H1 (cell line): ENCODE data around the gene APOO. TPM values are rescaled to one million over a fixed set of nuclear protein-coding genes. Genes with fewer than 3 reads are reported as not detected.

Source experiments
- CTCF ChIA-PET: fragments of 300-600 bp; sonication (Branson Sonifier 250); formaldehyde crosslinking; loops from one replicate; lab custom pipeline; 2021; ENCODE audit not compliant: partially characterized antibody; lab: Charles Lee
- POLR2A ChIA-PET: fragments of 300-600 bp; sonication (Branson Sonifier 250); formaldehyde crosslinking; loops from one replicate; lab custom pipeline; 2021; ENCODE audit warnings: inconsistent platforms; ENCODE audit not compliant: partially characterized antibody; lab: Charles Lee
- DNase-seq, 2 experiments: peaks; one replicate each; pipeline versions ENCODE4 v3.0.0 to v3.0.0-alpha.2; 2010 to 2022; ENCODE audit warnings: low spot score in 2 of 2, low read depth in 1 of 2, mixed read lengths in 1 of 2
- FAIRE-seq: peaks from 2 replicates; lab custom pipeline; 2011; peaks lifted over from hg19 to GRCh38; lab: Jason Lieb, UNC
- H2AFZ ChIP-seq: 2 replicates; pipeline ENCODE4 v1.8.1; 2012; ENCODE audit warnings: low read length, inconsistent platforms
- H2AK5ac ChIP-seq: 2 replicates; pipeline ENCODE4 v1.6.1; 2013; ENCODE audit warnings: low read depth, low read length
- H2BK120ac ChIP-seq: replicated peaks from 2 replicates; pipeline ENCODE3; 2013; ENCODE audit warnings: low read depth, low read length, inconsistent platforms
- H2BK12ac ChIP-seq: 2 replicates; pipeline ENCODE4 v1.6.1; 2013; ENCODE audit warnings: low read depth, low read length
- H2BK15ac ChIP-seq: 2 replicates; pipeline ENCODE4 v1.6.1; 2013; ENCODE audit warnings: low read length
- H2BK20ac ChIP-seq: 2 replicates; pipeline ENCODE4 v1.6.1; 2013; ENCODE audit warnings: low read length
- H2BK5ac ChIP-seq: 2 replicates; pipeline ENCODE4 v1.6.1; 2013; ENCODE audit warnings: low read depth, low read length
- H3K14ac ChIP-seq: 2 replicates; pipeline ENCODE4 v1.6.1; 2013; ENCODE audit warnings: inconsistent platforms; ENCODE audit not compliant: insufficient read length
- H3K18ac ChIP-seq: 2 replicates; pipeline ENCODE4 v1.6.1; 2013; ENCODE audit warnings: low read length; ENCODE audit errors: extremely low read depth
- H3K23ac ChIP-seq: 2 replicates; pipeline ENCODE4 v1.6.1; 2013; ENCODE audit warnings: inconsistent platforms; ENCODE audit not compliant: insufficient read length
- H3K23me2 ChIP-seq: 2 replicates; pipeline ENCODE4 v1.6.1; 2013; ENCODE audit warnings: low read depth, low read length
- H3K27ac ChIP-seq: 2 replicates; pipeline ENCODE4 v1.6.1; 2011; ENCODE audit warnings: low read depth, low read length, inconsistent platforms
- H3K27me3 ChIP-seq, 4 experiments: replicated peaks in 1 of 4; 1 replicate in 1 of 4; 2 replicates in 3 of 4; pipeline versions ENCODE4 v1.6.1 to v1.8.1; 2011 to 2013; ENCODE audit warnings: low read length in 3 of 4, mild to moderate bottlenecking in 3 of 4, inconsistent platforms in 2 of 4, mixed read lengths in 2 of 4, moderate library complexity in 1 of 4; ENCODE audit not compliant: control insufficient read depth in 3 of 4, insufficient read depth in 3 of 4; ENCODE audit errors: extremely low read depth in 1 of 4
- H3K36me3 ChIP-seq, 4 experiments: 2 replicates each; pipeline versions ENCODE4 v1.6.1 to v1.8.1; 2011 to 2013; ENCODE audit warnings: mild to moderate bottlenecking in 4 of 4, low read length in 3 of 4, moderate library complexity in 2 of 4, control low read depth in 1 of 4, inconsistent platforms in 1 of 4; ENCODE audit not compliant: insufficient read depth in 4 of 4, control insufficient read depth in 2 of 4
- H3K4ac ChIP-seq: replicated peaks from 2 replicates; pipeline ENCODE3; 2013; ENCODE audit warnings: low read length, low read depth, mixed read lengths, inconsistent platforms; ENCODE audit not compliant: insufficient read length
- H3K4me1 ChIP-seq, 4 experiments: replicated peaks in 1 of 4; 1 replicate in 1 of 4; 2 replicates in 3 of 4; pipeline versions ENCODE4 v1.6.1 to v1.8.1; 2011 to 2013; ENCODE audit warnings: low read length in 3 of 4, inconsistent platforms in 2 of 4, mixed read lengths in 1 of 4; ENCODE audit not compliant: insufficient read depth in 4 of 4, control insufficient read depth in 3 of 4
- H3K4me2 ChIP-seq, 2 experiments: 2 replicates each; pipeline versions ENCODE4 v1.6.1 to v1.8.1; 2011 to 2013; ENCODE audit warnings: low read depth in 2 of 2, low read length in 2 of 2, control low read depth in 1 of 2, inconsistent platforms in 1 of 2, mild to moderate bottlenecking in 1 of 2; ENCODE audit not compliant: insufficient read depth in 1 of 2
- H3K4me3 ChIP-seq, 4 experiments: fragments of 200-600, 300-600 bp in 1 of 4; sonication (generic), shearing (Covaris generic), sonication (Bioruptor Twin) in 1 of 4; 2 replicates each; pipeline versions ENCODE4 v1.5.1 to v1.8.1; 2011 to 2016; ENCODE audit warnings: low read length in 4 of 4, low read depth in 3 of 4, control low read depth in 2 of 4, inconsistent platforms in 2 of 4, mild to moderate bottlenecking in 2 of 4, mixed read lengths in 1 of 4, moderate library complexity in 1 of 4; ENCODE audit not compliant: insufficient read depth in 2 of 4; ENCODE audit errors: extremely low read depth in 1 of 4
- H3K56ac ChIP-seq: replicated peaks from 2 replicates; pipeline ENCODE3; 2013; ENCODE audit warnings: low read depth, mild to moderate bottlenecking, mixed read lengths, low read length, inconsistent platforms; ENCODE audit not compliant: insufficient read length
- H3K79me1 ChIP-seq: 2 replicates; pipeline ENCODE4 v1.6.1; 2013; ENCODE audit warnings: low read depth, low read length, control low read depth
- H3K79me2 ChIP-seq, 2 experiments: 2 replicates each; pipeline versions ENCODE4 v1.6.1 to v1.8.1; 2012 to 2013; ENCODE audit warnings: low read length in 2 of 2, mild to moderate bottlenecking in 2 of 2, inconsistent platforms in 1 of 2; ENCODE audit not compliant: insufficient read depth in 2 of 2, control insufficient read depth in 1 of 2
- H3K9ac ChIP-seq, 4 experiments: replicated peaks in 1 of 4; 1 replicate in 1 of 4; 2 replicates in 3 of 4; pipeline versions ENCODE4 v1.6.1 to v1.8.1; 2011 to 2013; ENCODE audit warnings: low read depth in 3 of 4, low read length in 3 of 4, control low read depth in 2 of 4, mild to moderate bottlenecking in 2 of 4, moderate library complexity in 2 of 4, inconsistent platforms in 1 of 4; ENCODE audit errors: extremely low read depth in 1 of 4
- H3K9me3 ChIP-seq, 2 experiments: 2 replicates each; pipeline versions ENCODE4 v1.6.1 to v1.8.1; 2012 to 2013; ENCODE audit warnings: mild to moderate bottlenecking in 2 of 2, moderate library complexity in 2 of 2, control low read depth in 1 of 2, inconsistent platforms in 1 of 2, low read depth in 1 of 2, low read length in 1 of 2, mixed read lengths in 1 of 2; ENCODE audit not compliant: insufficient read depth in 2 of 2
- H4K20me1 ChIP-seq, 2 experiments: replicated peaks in 1 of 2; 2 replicates each; pipeline versions ENCODE3 to v1.8.1; 2011 to 2013; ENCODE audit warnings: inconsistent platforms in 2 of 2, low read length in 2 of 2, mild to moderate bottlenecking in 1 of 2; ENCODE audit not compliant: insufficient read depth in 2 of 2, control insufficient read depth in 1 of 2
- H4K5ac ChIP-seq: 2 replicates; pipeline ENCODE4 v1.6.1; 2013; ENCODE audit warnings: low read length, low read depth, mixed read lengths, inconsistent platforms; ENCODE audit not compliant: insufficient read length
- H4K8ac ChIP-seq: 2 replicates; pipeline ENCODE4 v1.8.0; 2013; ENCODE audit warnings: mild to moderate bottlenecking, moderate library complexity, low read length, inconsistent platforms; ENCODE audit not compliant: insufficient read depth; ENCODE audit errors: extremely low read depth
- H4K91ac ChIP-seq: replicated peaks from 2 replicates; pipeline ENCODE3; 2013; ENCODE audit warnings: low read length, mixed read lengths, inconsistent platforms; ENCODE audit not compliant: insufficient read length
- ATF3 ChIP-seq: IDR thresholded peaks from 2 replicates; pipeline ENCODE4 v1.6.1; 2011; ENCODE audit warnings: low read depth, mild to moderate bottlenecking, low read length; ENCODE audit not compliant: insufficient read depth
- BCL11A ChIP-seq, 2 experiments: IDR thresholded peaks; one replicate each; pipeline ENCODE4 v1.6.1; 2011; ENCODE audit warnings: low read depth in 2 of 2, low read length in 2 of 2, mild to moderate bottlenecking in 2 of 2
- CBX8 ChIP-seq: fragments of 300-800, 300-1000 bp; sonication (generic); IDR thresholded peaks from 2 replicates; pipeline ENCODE4 v1.7.1; 2016; ENCODE audit warnings: low read depth, low read length, borderline replicate concordance
- KDM1A ChIP-seq: fragments of 200-600, 300-600 bp; sonication (generic); IDR thresholded peaks from 2 replicates; pipeline ENCODE4 v1.7.1; 2016; ENCODE audit warnings: mild to moderate bottlenecking, low read length, borderline replicate concordance
- KDM5A ChIP-seq: fragments of 200-600 bp; IDR thresholded peaks from 2 replicates; pipeline ENCODE4 v1.7.1; 2012; ENCODE audit warnings: mild to moderate bottlenecking, low read length, inconsistent platforms, mixed read lengths
- MAX ChIP-seq: IDR thresholded peaks from 2 replicates; pipeline ENCODE4 v1.6.1; 2012; ENCODE audit warnings: inconsistent platforms
- POLR2A ChIP-seq, 2 experiments: IDR thresholded peaks; 1 replicate in 1 of 2; 2 replicates in 1 of 2; pipeline ENCODE4 v1.6.1; 2011; ENCODE audit warnings: low read depth in 2 of 2, low read length in 2 of 2, mild to moderate bottlenecking in 2 of 2; ENCODE audit errors: control extremely low read depth in 1 of 2
- RBBP5 ChIP-seq: IDR thresholded peaks from 2 replicates; pipeline ENCODE4 v1.7.1; 2012; ENCODE audit warnings: low read depth, mild to moderate bottlenecking, inconsistent platforms, low read length, moderate library complexity, borderline replicate concordance
- SAP30 ChIP-seq: fragments of 300-600 bp; sonication (generic); IDR thresholded peaks from 2 replicates; pipeline ENCODE4 v1.7.1; 2012; ENCODE audit warnings: low read length, moderate library complexity, mild to moderate bottlenecking, inconsistent platforms; ENCODE audit not compliant: insufficient read depth, insufficient replicate concordance
- SP4 ChIP-seq: IDR thresholded peaks from 2 replicates; pipeline ENCODE4 v1.6.1; 2012; ENCODE audit warnings: low read length, inconsistent platforms
- ZNF274 ChIP-seq: IDR thresholded peaks from 2 replicates; pipeline ENCODE4 v1.7.0; 2012; ENCODE audit warnings: low read length, borderline replicate concordance; ENCODE audit errors: extremely low read depth
- WGBS, 2 experiments: shearing (Covaris generic) in 1 of 2; methylation state at CpG; one replicate each; pipeline versions ENCODE4 v1.1.6 to v1.1.7; 2013 to 2015; ENCODE audit warnings: low lambda C conversion rate in 2 of 2, mixed read lengths in 2 of 2, inconsistent platforms in 1 of 2, low coverage in 1 of 2, missing lambda C conversion rate in 1 of 2; ENCODE audit not compliant: insufficient replicate concordance in 2 of 2, insufficient coverage in 1 of 2, insufficient read length in 1 of 2; ENCODE audit errors: extremely low coverage in 1 of 2, missing lambda C conversion rate in 1 of 2; 5-methylcytosine and 5-hydroxymethylcytosine counted together
- polyA plus RNA-seq, 7 experiments: library from polyadenylated mRNA; depleted of rRNA in 3 of 7; stranded (reverse) in 5 of 7; unstranded in 2 of 7; fragments of >200 nt in 5 of 7; fragments of 200-250 nt in 2 of 7; gene quantifications; 1 replicate in 5 of 7; 2 replicates in 1 of 7; 4 replicates in 1 of 7; pipeline versions ENCODE4 v1.2.1 to v1.2.3, GENCODE V29; 2011 to 2013; ENCODE audit warnings: missing spikeins in 2 of 7, mixed read lengths in 2 of 7
- total RNA-seq: library from RNA; stranded (reverse); fragmentation: NEBNext Ultra II Directional; extraction: Animal tissue kit (Norgen Biotek cat#: 25700); gene quantifications from 2 replicates; pipeline ENCODE4 v1.2.1, GENCODE V29; 2021

APOO gene
- total and polyA plus RNA-seq, 2 of the 8 experiments (the other 6 are each of a cell fraction or from before 2014, with no cell fraction given): 25.7 to 45.0 TPM

GRCh38 chrX:23785580-23785979 lies 122.2 kb downstream of the APOO start:
- Histone ChIP-seq H3K4me3 (no peak overlapping the region), H2BK15ac (no peak overlapping the region), H3K79me2 (no peaks in the 10 kb centered on the region), H3K27ac (no peak overlapping the region), H4K91ac (no peak overlapping the region), H3K4me1 (no peaks in the 10 kb centered on the region), H2AFZ (no peak overlapping the region), H4K5ac (no peak overlapping the region), H3K79me1 (no peaks in the 10 kb centered on the region), H3K14ac (no peak overlapping the region), H2BK5ac (no peak overlapping the region), H3K18ac (no peak overlapping the region), H3K27me3 (no peaks in the 10 kb centered on the region), H3K4ac (no peak overlapping the region), H2AK5ac (no peak overlapping the region), H3K23me2 (peaks cover 3% of the 10 kb centered on the region; the same call in 1 of the 2 replicates), H4K20me1 (no peaks in the 10 kb centered on the region), H2BK120ac (no peak overlapping the region), H3K9me3 (no peaks in the 10 kb centered on the region), H4K8ac (no peak overlapping the region), H3K36me3 (peaks cover 0 to 8% (median 0%) of the 10 kb centered on the region in 4 experiments; a peak in 1 of 8 replicates), H3K9ac (no peak overlapping the region), H3K56ac (no peak overlapping the region), H2BK12ac (no peak overlapping the region), H3K23ac (no peak overlapping the region), H3K4me2 (no peak overlapping the region), H2BK20ac (no peak overlapping the region)
- POLR2A ChIA-PET: no interaction called here
- CTCF ChIA-PET: interaction anchor here (3.6 kb wide), 1 partner anchor 116 kb away, joined by 20 read pairs; no protein-coding TSS in a partner anchor
- WGBS, 2 experiments: 89% methylated on average over 2 of the region's 2 CpGs; no CpG with 5 or more reads in 1 of the 2 experiments
- DNase-seq (no peak), FAIRE-seq (no peak)
- TF ChIP-seq ATF3: no peak
- no peak for TF ChIP-seq SP4
- no peak for TF ChIP-seq SAP30
- no peak for TF ChIP-seq KDM1A
- TF ChIP-seq CBX8: no peak
- TF ChIP-seq BCL11A (IDR thresholded peaks at IDR 0.05; ENCODE audit: low read depth in 2 of 2, low read length in 2 of 2): no peak
- no peak for TF ChIP-seq KDM5A
- TF ChIP-seq MAX: no peak
- no peak for TF ChIP-seq ZNF274
- no peak for TF ChIP-seq RBBP5
- TF ChIP-seq POLR2A (IDR thresholded peaks at IDR 0.05; ENCODE audit: control extremely low read depth in 1 of 2, low read depth in 2 of 2, low read length in 2 of 2): no peak
